Peyer's patch (tissue), 4 donors: Measurements from ENCODE around the gene SUN3.

Experiments
- CTCF ChIP-seq, 6 experiments: fragments of 450-650 bp in 4 of 6; fragments of 200-600 bp in 2 of 6; sonication (generic) in 1 of 6; IDR thresholded peaks; one replicate each; pipeline ENCODE4 v1.5.1; 2017 to 2019; ENCODE audit warnings: antibody characterized with exemption in 6 of 6, mild to moderate bottlenecking in 3 of 6, moderate library complexity in 1 of 6
- POLR2A ChIP-seq, 2 donors: fragments of 450-650 bp; IDR thresholded peaks; one replicate each; pipeline ENCODE4 v1.5.1; 2017; ENCODE audit warnings: antibody characterized with exemption in 2 of 2, mild to moderate bottlenecking in 2 of 2, moderate library complexity in 2 of 2

DNA sequence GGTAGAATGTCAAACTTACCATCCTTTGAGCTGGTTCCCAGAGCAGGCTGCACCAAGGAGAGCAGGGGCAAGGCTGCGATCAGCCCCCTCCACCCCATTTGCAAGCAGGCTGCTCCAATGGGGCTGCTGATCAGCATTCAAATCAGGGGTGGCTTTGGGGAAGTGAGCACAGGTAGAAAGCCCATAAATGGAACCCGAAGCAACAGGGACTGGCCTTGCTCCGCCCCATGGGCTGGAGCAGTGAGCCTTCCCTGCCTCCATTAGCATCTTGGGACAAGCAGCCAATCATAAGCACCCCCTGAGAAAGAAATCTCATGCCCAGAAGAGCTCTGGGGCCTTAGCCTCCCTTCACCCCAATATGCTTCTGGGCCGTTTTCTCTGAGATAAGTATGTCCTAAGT is 76.7 kb downstream of the SUN3 start:
- TF ChIP-seq CTCF (IDR thresholded peaks at IDR 0.05) (no peak), POLR2A (IDR thresholded peaks at IDR 0.05) (no peak)
